D341Med (cell line): ENCODE results near the gene RPL27A.
"Not testable (repeated sequence)": the region's sequence is repeated elsewhere in the genome, so short reads cannot be mapped to it uniquely, and the experiment has no call there.

Source experiments
- DNase-seq: peaks from one replicate; pipeline ENCODE4 v3.0.0; 2012; ENCODE audit warnings: low spot score

The RPL27A gene

DNA sequence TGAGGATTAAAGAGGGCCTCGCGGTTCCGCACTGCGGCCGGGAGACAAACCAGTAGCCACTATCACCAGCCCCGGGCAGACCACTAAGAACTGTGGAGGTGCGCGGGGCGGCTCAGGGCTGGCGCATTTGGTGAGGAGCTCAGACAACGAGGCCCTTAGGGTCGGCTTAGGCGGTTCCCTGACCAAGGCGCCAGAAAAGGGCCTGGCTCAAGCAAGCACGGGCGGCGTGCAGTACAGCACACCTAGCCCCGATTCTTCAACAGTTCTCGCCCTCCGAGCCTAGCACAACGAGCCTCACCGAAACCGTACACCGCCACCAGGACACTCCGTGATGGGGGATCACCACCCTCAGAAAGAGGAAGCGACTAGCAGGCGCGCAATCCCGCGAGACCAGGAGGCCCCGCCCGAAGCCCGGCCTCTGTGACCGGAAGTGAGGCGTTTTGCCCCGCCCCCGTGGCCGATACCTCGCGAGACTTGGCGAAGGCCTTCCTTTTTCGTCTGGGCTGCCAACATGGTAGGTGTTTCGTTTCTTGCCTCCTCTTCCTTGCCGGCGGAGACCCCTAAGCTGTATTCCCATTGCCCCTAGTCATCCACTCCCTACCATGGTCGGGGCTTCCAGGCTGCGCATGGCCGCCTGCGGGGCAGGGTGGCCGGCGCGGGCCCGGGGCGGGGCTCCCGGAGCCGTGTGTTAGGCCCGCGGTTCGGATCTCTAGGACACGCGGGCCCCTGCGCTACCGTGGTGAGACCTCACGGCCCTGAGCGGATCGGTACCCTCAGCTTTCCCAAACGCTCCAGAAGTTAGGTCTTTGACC lies at the start of gene RPL27A, which contains the start of gene TRIM66:
Gene RPL27A, plus strand, starts transcription at position 490 of the 812 bp plus-strand sequence. Its CDS starts 22 bp downstream, at position 512.
Gene TRIM66, minus strand, starts transcription at position 363 of the 812 bp plus-strand sequence. CDS start 10,391 bp downstream, outside the sequence.
- peak; percentile 94 for DNase-seq

GRCh38 chr11:8634498-8634897 lies 48.1 kb upstream of the RPL27A start:
- no peak for DNase-seq

GRCh38 chr11:8636127-8636526 lies 46.5 kb upstream of the RPL27A start:
- no peak for DNase-seq

GRCh38 chr11:8638300-8638699 lies 44.3 kb upstream of the RPL27A start:
- no peak for DNase-seq

- no peak for DNase-seq
These were observed 42.9 kb upstream of the RPL27A start for GRCh38 chr11:8639655-8640054.

GRCh38 chr11:8640267-8640906 lies 42.2 kb upstream of the RPL27A start:
- DNase-seq: no peak

GRCh38 chr11:8641332-8641731 lies 41.3 kb upstream of the RPL27A start:
- no peak for DNase-seq

DNA sequence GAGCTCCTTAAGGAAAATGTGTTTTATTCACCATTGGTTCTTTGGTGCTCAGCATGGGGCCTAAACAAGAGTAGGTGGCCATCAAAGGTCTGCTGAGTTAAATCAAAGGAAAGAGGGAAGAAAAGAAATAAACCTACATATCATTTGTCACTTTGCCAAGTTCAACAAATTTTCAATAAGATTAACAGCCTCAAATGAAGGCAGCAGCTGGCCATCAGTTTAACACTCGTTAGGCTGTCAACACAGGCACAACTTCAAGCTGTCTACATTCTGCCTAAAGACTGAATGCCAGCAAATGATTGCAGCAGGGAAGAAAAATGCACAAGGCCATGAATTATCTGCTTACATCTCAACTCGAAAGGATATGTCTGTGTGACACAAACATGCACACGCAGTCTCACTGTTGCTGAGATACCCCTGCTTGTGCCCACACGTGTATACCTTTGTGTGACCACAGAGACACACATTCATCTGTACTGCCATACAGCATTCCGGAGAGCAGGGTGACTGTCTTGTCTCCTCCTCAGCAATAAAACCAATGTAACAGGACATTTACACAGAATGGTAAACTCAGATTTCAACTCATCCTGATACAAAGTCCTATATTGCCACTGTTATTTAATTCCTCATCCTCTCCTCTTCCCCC lies 40.3 kb upstream of the RPL27A start:
- DNase-seq: peak; percentile 52

DNA sequence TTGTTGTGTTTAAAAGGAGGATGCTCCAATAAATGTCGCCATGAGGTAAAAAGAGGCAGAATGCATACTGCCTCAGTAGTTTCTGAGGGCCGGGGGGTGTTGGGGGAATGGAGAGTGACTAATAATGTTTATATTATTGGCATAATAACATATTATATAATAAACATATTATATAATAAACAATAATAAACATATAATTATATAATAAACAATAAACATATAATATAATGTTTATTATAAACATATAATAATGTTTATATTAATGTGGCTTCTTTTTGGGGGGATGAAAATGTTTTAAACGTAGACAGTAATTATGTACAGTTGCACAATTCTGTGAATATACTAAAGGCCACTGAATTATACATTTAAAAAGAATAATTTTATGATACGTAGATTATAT lies 35.7 kb upstream of the RPL27A start:
- no peak for DNase-seq

GRCh38 chr11:8649361-8649760 lies 33.2 kb upstream of the RPL27A start:
- DNase-seq: no peak

DNA sequence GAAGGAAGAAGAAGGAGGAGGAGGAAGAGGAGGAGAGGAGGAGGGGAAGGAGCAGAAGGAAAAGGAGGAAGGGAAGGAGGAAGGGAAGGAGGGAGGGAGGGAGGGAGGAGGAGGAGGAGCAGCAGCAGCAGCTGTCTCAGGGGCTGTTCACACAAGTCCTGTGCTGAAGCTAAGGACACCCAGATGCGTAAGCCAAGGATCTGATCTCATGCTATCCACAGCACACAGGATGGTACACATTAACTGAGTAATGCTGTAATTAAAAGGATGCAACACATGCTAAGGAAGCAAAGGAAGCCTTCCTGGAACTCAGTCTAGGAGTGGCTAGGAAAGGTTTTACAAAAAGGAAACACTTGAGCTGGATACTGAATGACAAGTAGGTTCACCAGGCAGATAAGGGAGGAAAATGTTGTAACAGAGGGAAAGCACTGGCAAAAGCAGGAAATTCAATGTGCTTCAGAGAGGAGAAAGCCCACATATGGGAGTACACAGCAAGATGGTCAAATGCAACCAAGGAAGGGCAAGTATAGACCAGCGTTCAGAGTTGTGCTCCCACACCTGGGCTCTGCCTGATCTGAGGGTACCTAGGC lies 32.1 kb upstream of the RPL27A start:
- DNase-seq: no peak

DNA sequence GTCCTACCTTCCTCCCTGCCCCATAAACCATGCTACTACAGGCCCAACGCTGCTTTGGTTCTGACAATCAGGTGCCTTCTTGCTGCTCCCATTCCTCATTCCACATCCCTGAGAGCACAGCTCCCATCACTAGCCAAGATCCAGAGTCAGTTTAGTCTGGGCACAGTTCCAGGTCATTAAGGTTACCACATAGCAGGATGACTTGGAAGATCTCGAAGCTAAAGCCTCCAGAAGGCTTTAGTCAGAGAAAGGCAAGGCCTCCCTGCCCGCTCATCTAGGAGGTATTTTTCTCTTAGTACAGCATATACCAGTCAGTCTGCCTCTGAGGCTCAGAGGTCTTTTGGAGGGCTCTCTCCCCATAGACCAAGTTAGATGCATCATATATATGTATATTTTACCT lies 30.5 kb upstream of the RPL27A start:
- no peak for DNase-seq

DNA sequence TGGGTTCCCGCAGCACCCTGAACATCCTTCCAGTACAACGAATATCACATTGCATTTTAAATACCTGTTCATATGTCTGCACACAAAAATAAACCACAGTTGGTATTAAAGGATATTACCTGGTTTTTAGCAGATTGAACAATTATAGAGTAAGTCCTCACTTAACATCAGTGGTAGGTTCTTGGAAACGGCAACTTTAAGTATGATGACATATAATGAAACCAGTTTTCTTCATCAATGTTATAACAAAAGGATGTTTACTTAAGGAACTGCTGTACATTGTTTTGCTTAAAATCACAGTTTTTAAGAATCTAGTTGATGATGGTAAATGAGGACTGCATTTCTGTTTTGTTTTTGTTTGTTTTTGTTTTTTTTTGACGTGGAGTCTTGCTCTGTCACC lies 28.1 kb upstream of the RPL27A start:
- DNase-seq: no peak

DNA sequence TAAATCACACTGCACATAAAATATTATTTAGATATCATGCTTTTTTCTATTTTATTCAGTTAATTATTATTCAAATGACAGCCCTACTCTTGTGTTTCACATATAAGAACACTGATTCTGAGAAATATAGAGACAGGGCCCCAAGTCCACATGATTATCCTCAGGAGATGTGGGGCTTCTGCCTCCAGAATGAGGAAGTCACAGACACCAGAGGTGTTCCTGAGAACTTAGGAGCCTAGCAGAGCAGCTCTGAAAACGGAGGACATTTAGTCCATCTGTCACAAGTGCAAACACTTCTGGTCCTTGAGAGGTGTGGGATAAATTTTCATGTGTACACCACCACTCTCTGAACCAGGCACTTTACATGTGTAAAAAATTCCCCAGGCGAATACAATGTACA lies 26.3 kb upstream of the RPL27A start:
- no peak for DNase-seq

DNA sequence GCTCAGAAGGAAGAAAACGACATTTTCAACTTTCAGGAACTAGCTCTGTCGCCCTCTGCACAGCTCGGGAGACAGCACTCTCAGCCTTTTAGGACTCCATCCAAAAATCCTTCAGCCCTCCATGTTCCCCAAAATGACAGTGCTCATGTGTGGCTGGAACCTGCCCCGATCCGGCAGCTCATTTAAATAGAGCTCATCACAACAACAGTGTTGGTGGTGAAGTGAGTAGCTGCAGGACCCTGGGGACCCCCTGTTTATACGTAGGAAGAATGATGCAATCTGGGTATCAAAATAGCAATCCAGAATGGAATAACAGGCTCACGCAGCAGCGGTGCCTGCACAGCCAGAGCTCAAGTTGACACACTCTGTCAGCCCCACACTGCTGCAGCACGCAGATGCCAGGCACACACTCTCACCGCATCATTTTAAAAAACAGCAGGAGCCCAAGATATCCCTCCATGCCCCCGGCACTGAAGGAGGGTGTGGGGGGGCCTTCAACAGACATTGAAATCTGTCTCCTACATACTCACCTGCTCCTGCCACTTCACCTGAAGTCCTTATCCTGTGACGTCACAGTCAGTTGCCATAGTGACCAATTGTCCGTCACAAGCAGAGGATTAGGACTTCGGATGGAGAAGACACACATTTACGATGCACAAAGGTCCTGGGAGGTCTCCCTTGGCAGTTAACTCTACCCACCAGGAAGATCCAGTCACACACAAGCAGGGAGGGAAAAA lies 24.1 kb upstream of the RPL27A start:
- no peak for DNase-seq

DNA sequence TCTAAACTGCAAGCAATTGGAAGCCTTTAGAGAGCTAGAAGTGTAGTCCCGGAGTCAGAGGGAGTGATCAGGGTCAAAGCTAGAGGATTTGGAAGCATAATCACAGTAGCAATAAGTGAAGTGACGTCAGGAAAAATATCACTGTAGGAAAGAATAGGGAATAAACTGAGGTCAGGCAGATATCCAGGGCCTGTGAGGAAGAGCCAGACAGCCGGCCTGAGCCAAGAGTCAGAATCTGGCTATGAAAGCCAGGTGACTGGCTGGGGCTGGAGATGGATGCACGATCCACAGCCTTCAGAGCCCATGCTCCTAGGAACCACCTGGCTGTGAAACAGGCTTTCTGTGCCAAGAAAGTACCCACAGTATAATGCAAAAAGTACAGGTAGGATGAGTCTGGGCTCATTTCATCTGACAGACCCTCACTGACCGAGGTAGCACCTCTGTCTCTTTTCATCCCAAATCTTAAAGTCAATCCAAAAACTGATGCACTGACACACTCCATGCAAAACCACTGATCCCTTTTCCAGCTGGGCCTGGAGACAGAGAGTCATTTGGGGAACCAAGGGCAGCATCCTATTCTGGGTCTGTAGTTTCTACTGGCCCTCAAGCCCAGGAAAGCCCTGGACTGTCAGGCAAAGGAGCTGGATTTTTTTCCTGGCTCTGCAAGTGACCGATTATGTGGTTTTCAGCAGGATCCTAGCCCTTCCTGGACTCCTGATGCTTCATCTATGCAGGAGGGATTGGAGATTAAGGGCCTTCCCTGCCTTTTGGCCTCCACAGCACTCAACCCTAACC lies 21.4 kb upstream of the RPL27A start:
- DNase-seq: no peak

GRCh38 chr11:8665222-8665621 lies 17.4 kb upstream of the RPL27A start:
- DNase-seq: no peak

- DNase-seq: not testable (repeated sequence)
These were observed 12.5 kb upstream of the RPL27A start for GRCh38 chr11:8670081-8670480.

- no peak for DNase-seq
These were observed 11.4 kb upstream of the RPL27A start for GRCh38 chr11:8671193-8671612.

- no peak for DNase-seq
These were observed 10.9 kb upstream of the RPL27A start for GRCh38 chr11:8671651-8672062.

- no peak for DNase-seq
These were observed 10.2 kb upstream of the RPL27A start for GRCh38 chr11:8672346-8672745.
